Astrocyte (in vitro differentiated cells and primary cell): ENCODE results near the gene MIGA1.

Experiments used
- EZH2 ChIP-seq: IDR thresholded peaks from 2 replicates; pipeline ENCODE4 v1.6.1; 2012; ENCODE audit warnings: mild to moderate bottlenecking, low read length, inconsistent platforms; ENCODE audit not compliant: insufficient read depth
- TF ChIP-seq, protein P1 (sequence below): IDR thresholded peaks from 2 replicates; pipeline ENCODE4 v1.5.1; 2011; ENCODE audit warnings: low read depth, mild to moderate bottlenecking, inconsistent platforms, low read length, moderate library complexity; ENCODE audit not compliant: insufficient read depth

DNA sequence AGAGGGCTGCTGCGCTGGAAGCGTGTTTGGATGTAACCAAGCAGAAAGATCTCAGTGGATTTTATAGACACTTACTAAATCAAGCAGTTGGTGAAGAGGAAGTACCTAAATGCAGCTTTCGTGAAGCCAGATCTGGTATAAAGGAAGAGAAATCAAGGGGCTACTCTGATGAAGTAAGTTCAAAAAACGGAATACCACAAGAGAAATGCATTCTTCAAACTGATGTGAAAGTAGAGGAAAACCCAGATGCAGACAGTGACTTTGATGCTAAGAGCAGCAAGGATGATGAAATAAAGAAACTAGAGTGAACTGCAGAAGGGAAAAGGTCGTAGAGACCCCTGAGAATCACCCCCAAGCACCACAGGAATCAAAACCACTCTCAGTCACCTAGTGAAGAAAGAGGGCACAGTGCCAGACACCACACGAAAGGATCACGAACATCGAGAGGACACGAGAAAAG, 68.2 kb downstream of the MIGA1 start:
- TF ChIP-seq, protein P1, sequence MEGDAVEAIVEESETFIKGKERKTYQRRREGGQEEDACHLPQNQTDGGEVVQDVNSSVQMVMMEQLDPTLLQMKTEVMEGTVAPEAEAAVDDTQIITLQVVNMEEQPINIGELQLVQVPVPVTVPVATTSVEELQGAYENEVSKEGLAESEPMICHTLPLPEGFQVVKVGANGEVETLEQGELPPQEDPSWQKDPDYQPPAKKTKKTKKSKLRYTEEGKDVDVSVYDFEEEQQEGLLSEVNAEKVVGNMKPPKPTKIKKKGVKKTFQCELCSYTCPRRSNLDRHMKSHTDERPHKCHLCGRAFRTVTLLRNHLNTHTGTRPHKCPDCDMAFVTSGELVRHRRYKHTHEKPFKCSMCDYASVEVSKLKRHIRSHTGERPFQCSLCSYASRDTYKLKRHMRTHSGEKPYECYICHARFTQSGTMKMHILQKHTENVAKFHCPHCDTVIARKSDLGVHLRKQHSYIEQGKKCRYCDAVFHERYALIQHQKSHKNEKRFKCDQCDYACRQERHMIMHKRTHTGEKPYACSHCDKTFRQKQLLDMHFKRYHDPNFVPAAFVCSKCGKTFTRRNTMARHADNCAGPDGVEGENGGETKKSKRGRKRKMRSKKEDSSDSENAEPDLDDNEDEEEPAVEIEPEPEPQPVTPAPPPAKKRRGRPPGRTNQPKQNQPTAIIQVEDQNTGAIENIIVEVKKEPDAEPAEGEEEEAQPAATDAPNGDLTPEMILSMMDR, result no peak
- no peak for TF ChIP-seq EZH2
